Sigmoid colon (tissue), 7 donors: ENCODE measurements around the gene BTBD7. TPM values are rescaled to one million over a fixed set of nuclear protein-coding genes. Genes with fewer than 3 reads are reported as not detected.
"Not testable (repeated sequence)": the region's sequence is repeated elsewhere in the genome, so short reads cannot be mapped to it uniquely, and the experiment has no call there.

Experiments
- DNase-seq: peaks from one replicate; pipeline ENCODE4 v3.0.0-alpha.2; 2019
- H3K27ac ChIP-seq, 4 donors: fragments of 200-600 bp; sonication (generic); one replicate each; pipeline ENCODE4 v1.5.1; 2016 to 2019; ENCODE audit warnings: mild to moderate bottlenecking in 1 of 4
- H3K27me3 ChIP-seq, 3 donors: fragments of 200-600 bp; sonication (generic); one replicate each; pipeline ENCODE4 v1.5.1; 2019; ENCODE audit warnings: mild to moderate bottlenecking in 1 of 3
- H3K36me3 ChIP-seq, 4 donors: fragments of 200-600 bp; sonication (generic); one replicate each; pipeline ENCODE4 v1.5.1; 2016 to 2019
- H3K4me1 ChIP-seq, 4 donors: fragments of 200-600 bp; sonication (generic); one replicate each; pipeline ENCODE4 v1.5.1; 2017 to 2019
- H3K4me3 ChIP-seq, 4 donors: fragments of 200-600 bp; sonication (generic); one replicate each; pipeline ENCODE4 v1.5.1; 2017 to 2019; ENCODE audit warnings: mild to moderate bottlenecking in 2 of 4, moderate library complexity in 1 of 4
- H3K9me3 ChIP-seq, 4 donors: fragments of 200-600 bp in 3 of 4; sonication (generic) in 3 of 4; one replicate each; pipeline versions ENCODE4 v1.5.1 to v1.6.1; 2013 to 2019
- EP300 ChIP-seq, 4 donors: sonication (generic); formaldehyde crosslinking; IDR thresholded peaks; one replicate each; pipeline ENCODE4 v1.6.1; 2017; ENCODE audit warnings: antibody characterized with exemption in 4 of 4
- POLR2A ChIP-seq, 2 donors: fragments of 450-650 bp; IDR thresholded peaks; one replicate each; pipeline ENCODE4 v1.6.1; 2016; ENCODE audit warnings: antibody characterized with exemption in 2 of 2, mild to moderate bottlenecking in 2 of 2, moderate library complexity in 2 of 2
- POLR2AphosphoS5 ChIP-seq, 4 donors: sonication (generic); formaldehyde crosslinking; IDR thresholded peaks; one replicate each; pipeline ENCODE4 v1.6.1; 2017; ENCODE audit warnings: antibody characterized with exemption in 4 of 4
- WGBS, 2 donors: extraction: QIAGEN DNeasy Blood & Tissue Kit; methylation state at CpG; one replicate each; pipeline ENCODE4 v1.1.7; 2013; 5-methylcytosine and 5-hydroxymethylcytosine counted together
- intact Hi-C: fragments of 100-400 bp; cut with DNase I; formaldehyde crosslinking; loops from one replicate; pipeline ENCODE4 v1.15.1; 2023
- polyA plus RNA-seq, 3 donors: library from polyadenylated mRNA; stranded (reverse); fragments of 200-250 nt; gene quantifications; one replicate each; pipeline ENCODE4 v1.2.3, GENCODE V29; 2013
- total RNA-seq, 4 donors: library from RNA; depleted of rRNA; stranded (reverse); fragments of >200 nt; gene quantifications; one replicate each; pipeline ENCODE4 v1.1.0, GENCODE V29; 2016
- TF ChIP-seq, protein P1 (sequence below), 4 experiments: fragments of 450-650 bp in 3 of 4; fragments of 200-600 bp in 1 of 4; IDR thresholded peaks; one replicate each; pipeline ENCODE4 v1.5.1; 2016 to 2019; ENCODE audit warnings: antibody characterized with exemption in 4 of 4, mild to moderate bottlenecking in 3 of 4, moderate library complexity in 2 of 4
- donor health status: healthy with polysubstance abuse.
- donor health status: Bipolar disorder and iron deficiency.
- donor health status: healthy.

The BTBD7 gene
- total and polyA plus RNA-seq, 7 donors: 7.8 to 50.7 (median 30.3) TPM

DNA sequence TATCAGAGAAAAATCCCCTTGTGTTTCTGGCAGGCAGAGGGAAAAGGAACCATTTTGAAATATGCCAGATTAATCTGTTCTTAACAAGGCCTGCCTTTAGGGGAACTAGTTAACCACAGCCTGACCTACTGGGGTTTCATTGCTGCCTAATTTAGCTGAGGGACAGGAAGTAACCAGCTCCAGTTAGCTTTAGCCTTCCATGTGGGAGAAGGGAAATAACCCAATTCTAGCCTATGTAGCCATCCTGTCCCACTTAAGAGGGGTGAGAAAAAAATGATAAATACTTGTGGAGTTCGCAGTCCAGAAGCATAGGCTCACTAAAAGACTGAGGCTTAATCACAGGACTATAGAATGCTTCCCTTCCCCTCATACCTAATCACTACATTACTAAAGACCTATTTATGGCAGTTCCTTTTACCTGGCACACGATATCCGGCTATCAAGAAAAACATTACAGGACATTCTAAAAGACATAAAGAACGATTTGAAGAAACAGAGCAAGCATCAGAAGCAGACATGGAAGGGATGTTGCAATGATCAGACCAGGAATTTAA is 37.0 kb upstream of the BTBD7 start:
- H3K9me3 ChIP-seq: no peaks in the 10 kb centered on the region
- WGBS, 2 donors: 67 to 83% methylated on average over 4 of the region's 4 CpGs
- DNase-seq: no peak
- intact Hi-C loops: no loop called here
- no peaks in the 10 kb centered on the region for H3K4me1 ChIP-seq
- H3K4me3 ChIP-seq: no peak overlapping the region
- no peak for TF ChIP-seq POLR2AphosphoS5 (IDR thresholded peaks at IDR 0.05)
- no peak for TF ChIP-seq POLR2A (IDR thresholded peaks at IDR 0.05)
- TF ChIP-seq EP300 (IDR thresholded peaks at IDR 0.05): no peak
- TF ChIP-seq, protein P1, sequence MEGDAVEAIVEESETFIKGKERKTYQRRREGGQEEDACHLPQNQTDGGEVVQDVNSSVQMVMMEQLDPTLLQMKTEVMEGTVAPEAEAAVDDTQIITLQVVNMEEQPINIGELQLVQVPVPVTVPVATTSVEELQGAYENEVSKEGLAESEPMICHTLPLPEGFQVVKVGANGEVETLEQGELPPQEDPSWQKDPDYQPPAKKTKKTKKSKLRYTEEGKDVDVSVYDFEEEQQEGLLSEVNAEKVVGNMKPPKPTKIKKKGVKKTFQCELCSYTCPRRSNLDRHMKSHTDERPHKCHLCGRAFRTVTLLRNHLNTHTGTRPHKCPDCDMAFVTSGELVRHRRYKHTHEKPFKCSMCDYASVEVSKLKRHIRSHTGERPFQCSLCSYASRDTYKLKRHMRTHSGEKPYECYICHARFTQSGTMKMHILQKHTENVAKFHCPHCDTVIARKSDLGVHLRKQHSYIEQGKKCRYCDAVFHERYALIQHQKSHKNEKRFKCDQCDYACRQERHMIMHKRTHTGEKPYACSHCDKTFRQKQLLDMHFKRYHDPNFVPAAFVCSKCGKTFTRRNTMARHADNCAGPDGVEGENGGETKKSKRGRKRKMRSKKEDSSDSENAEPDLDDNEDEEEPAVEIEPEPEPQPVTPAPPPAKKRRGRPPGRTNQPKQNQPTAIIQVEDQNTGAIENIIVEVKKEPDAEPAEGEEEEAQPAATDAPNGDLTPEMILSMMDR (IDR thresholded peaks at IDR 0.05): no peak
- no peaks in the 10 kb centered on the region for H3K27me3 ChIP-seq
- no peaks in the 10 kb centered on the region for H3K36me3 ChIP-seq
- no peak overlapping the region for H3K27ac ChIP-seq

DNA sequence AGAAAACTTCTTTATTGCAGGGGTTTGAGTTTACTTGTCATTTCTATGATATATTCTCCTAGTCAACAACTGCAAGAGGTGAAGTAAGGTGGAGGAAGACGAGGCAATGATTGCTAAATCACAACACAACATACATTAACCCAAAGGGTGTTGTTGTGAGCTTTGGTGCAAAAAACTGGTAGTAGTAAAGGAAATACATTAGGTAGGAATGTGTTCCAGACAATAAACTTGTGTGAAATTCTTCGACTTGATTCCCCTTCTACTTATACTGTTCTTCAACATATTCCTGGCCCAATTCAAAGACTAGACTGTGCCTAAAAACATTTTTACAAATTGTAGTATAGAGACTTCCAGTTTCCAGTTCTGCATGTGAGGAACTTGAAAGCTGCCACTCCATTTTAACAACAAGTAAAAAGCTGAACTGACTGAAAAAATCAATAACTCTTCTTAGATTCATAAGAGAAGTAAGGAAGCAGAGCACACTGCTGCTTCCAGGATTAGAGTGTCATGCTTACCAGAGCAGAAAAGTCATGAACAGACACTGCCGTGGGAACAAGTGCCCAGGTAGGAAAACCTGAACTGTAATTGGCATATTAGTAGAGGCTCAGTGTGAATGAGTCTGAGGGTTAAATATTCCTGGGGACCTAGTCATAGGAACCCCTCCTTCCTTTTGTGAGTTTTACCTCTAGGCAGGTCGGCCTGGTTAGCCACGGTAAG is 36.3 kb upstream of the BTBD7 start:
- H3K4me3 ChIP-seq: no peak overlapping the region
- intact Hi-C loops: no loop called here
- H3K4me1 ChIP-seq: no peaks in the 10 kb centered on the region
- 55 to 64% methylated on average over 5 of the region's 5 CpGs for WGBS, 2 donors
- H3K27ac ChIP-seq: no peak overlapping the region
- H3K36me3 ChIP-seq: no peaks in the 10 kb centered on the region
- no peak for DNase-seq
- TF ChIP-seq POLR2AphosphoS5 (IDR thresholded peaks at IDR 0.05) (no peak), EP300 (IDR thresholded peaks at IDR 0.05) (no peak), POLR2A (IDR thresholded peaks at IDR 0.05) (no peak)
- TF ChIP-seq, protein P1 (IDR thresholded peaks at IDR 0.05): no peak
- no peaks in the 10 kb centered on the region for H3K9me3 ChIP-seq
- no peaks in the 10 kb centered on the region for H3K27me3 ChIP-seq

DNA sequence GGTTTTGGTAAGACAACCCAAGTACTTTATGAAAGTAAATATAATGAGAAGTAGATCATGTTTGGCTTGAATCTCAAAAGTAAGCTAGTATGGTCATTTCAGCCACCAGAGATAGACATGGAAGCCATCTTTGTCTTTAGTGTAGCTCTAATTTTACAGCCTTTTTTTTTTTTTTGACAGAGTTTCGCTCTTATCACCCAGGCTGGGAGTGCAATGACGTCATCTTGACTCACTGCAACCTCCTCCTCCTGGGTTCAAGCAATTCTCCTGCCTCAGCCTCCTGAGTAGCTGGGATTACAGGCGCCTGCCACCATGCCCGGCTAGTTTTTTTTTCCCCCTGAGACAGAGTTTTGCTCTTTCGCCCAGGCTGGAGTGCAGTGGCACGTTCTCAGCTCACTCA is 22.0 kb upstream of the BTBD7 start:
- H3K36me3 ChIP-seq, DNase-seq, H3K27ac ChIP-seq, H3K9me3 ChIP-seq, H3K4me3 ChIP-seq, intact Hi-C loops, H3K27me3 ChIP-seq, H3K4me1 ChIP-seq: not testable (repeated sequence)
- 80 to 91% methylated on average over 6 of the region's 6 CpGs for WGBS, 2 donors

GRCh38 chr14:93348292-93348691 is 15.5 kb upstream of the BTBD7 start:
- no peaks in the 10 kb centered on the region for H3K36me3 ChIP-seq
- no peak overlapping the region for H3K27ac ChIP-seq
- H3K4me3 ChIP-seq: no peak overlapping the region
- no peak for TF ChIP-seq POLR2AphosphoS5 (IDR thresholded peaks at IDR 0.05)
- no peak for TF ChIP-seq POLR2A (IDR thresholded peaks at IDR 0.05)
- TF ChIP-seq, protein P1 (IDR thresholded peaks at IDR 0.05): no peak
- TF ChIP-seq EP300 (IDR thresholded peaks at IDR 0.05): no peak
- intact Hi-C loops: no loop called here
- no peaks in the 10 kb centered on the region for H3K27me3 ChIP-seq
- H3K9me3 ChIP-seq: no peaks in the 10 kb centered on the region
- no peak for DNase-seq
- 78 to 84% methylated on average over 5 of the region's 5 CpGs for WGBS, 2 donors
- H3K4me1 ChIP-seq: no peaks in the 10 kb centered on the region

GRCh38 chr14:93347850-93348249 is 15.0 kb upstream of the BTBD7 start:
- intact Hi-C loops: no loop called here
- no peaks in the 10 kb centered on the region for H3K4me1 ChIP-seq
- no peak for DNase-seq
- H3K9me3 ChIP-seq: no peaks in the 10 kb centered on the region
- WGBS, 2 donors: 61 to 78% methylated on average over 8 of the region's 8 CpGs
- no peaks in the 10 kb centered on the region for H3K27me3 ChIP-seq
- H3K4me3 ChIP-seq: no peak overlapping the region
- TF ChIP-seq EP300 (IDR thresholded peaks at IDR 0.05): no peak
- H3K36me3 ChIP-seq: no peaks in the 10 kb centered on the region
- H3K27ac ChIP-seq: no peak overlapping the region
